Uterus (tissue), 4 donors: ENCODE results near the gene POU3F1. TPM values are rescaled to one million over a fixed set of nuclear protein-coding genes. Genes with fewer than 3 reads are reported as not detected.
A peak's percentile ranks its signal among the peaks of the same experiment; 100 is the strongest.

Source experiments
- DNase-seq, 2 donors: peaks; one replicate each; pipeline ENCODE4 v3.0.0-alpha.2; 2019 to 2020
- H3K27ac ChIP-seq, 2 donors: fragments of 200-600 bp; sonication (generic); 1 replicate in 1 of 2; 2 replicates in 1 of 2; pipeline ENCODE4 v1.5.1; 2016 to 2018
- H3K27me3 ChIP-seq, 2 donors: fragments of 200-600 bp; sonication (generic); one replicate each; pipeline ENCODE4 v1.5.1; 2018 to 2019; ENCODE audit warnings: control low read depth in 1 of 2
- H3K36me3 ChIP-seq, 2 donors: fragments of 200-600 bp; sonication (generic); one replicate each; pipeline ENCODE4 v1.5.1; 2019; ENCODE audit warnings: control low read depth in 1 of 2
- H3K4me1 ChIP-seq, 2 donors: fragments of 200-600 bp; sonication (generic); one replicate each; pipeline ENCODE4 v1.5.1; 2018 to 2019; ENCODE audit warnings: control low read depth in 1 of 2
- H3K4me3 ChIP-seq, 2 donors: fragments of 200-600 bp; sonication (generic); 1 replicate in 1 of 2; 2 replicates in 1 of 2; pipeline ENCODE4 v1.5.1; 2018 to 2019; ENCODE audit warnings: mild to moderate bottlenecking in 1 of 2
- H3K9me3 ChIP-seq, 2 donors: fragments of 200-600 bp; sonication (generic); one replicate each; pipeline ENCODE4 v1.5.1; 2019; ENCODE audit warnings: control low read depth in 1 of 2
- POLR2A ChIP-seq, 2 donors: fragments of 450-650 bp; IDR thresholded peaks; one replicate each; pipeline ENCODE4 v1.6.1; 2016; ENCODE audit warnings: antibody characterized with exemption in 2 of 2, mild to moderate bottlenecking in 1 of 2, moderate library complexity in 1 of 2
- intact Hi-C: fragments of 100-400 bp; cut with DNase I; formaldehyde crosslinking; loops from one replicate; pipeline ENCODE4 v1.15.1; 2023; ENCODE audit warnings: low total_unique reads
- total RNA-seq, 4 donors: library from RNA; depleted of rRNA in 3 of 4; stranded (reverse); fragments of >200 nt in 3 of 4; gene quantifications; one replicate each; pipeline versions ENCODE4 v1.1.0 to v1.2.4, GENCODE V29; 2014 to 2023
- TF ChIP-seq, protein P1 (sequence below), 4 experiments: fragments of 200-600 bp in 2 of 4; fragments of 450-650 bp in 2 of 4; sonication (generic) in 2 of 4; IDR thresholded peaks; one replicate each; pipeline ENCODE4 v1.5.1; 2016 to 2019; ENCODE audit warnings: antibody characterized with exemption in 4 of 4, mild to moderate bottlenecking in 2 of 4, moderate library complexity in 1 of 4
- donor health status: DM: yes; HTN: yes; CAD: no.

Gene POU3F1
- total RNA-seq, 4 donors from 2014 or later, result not detected

DNA sequence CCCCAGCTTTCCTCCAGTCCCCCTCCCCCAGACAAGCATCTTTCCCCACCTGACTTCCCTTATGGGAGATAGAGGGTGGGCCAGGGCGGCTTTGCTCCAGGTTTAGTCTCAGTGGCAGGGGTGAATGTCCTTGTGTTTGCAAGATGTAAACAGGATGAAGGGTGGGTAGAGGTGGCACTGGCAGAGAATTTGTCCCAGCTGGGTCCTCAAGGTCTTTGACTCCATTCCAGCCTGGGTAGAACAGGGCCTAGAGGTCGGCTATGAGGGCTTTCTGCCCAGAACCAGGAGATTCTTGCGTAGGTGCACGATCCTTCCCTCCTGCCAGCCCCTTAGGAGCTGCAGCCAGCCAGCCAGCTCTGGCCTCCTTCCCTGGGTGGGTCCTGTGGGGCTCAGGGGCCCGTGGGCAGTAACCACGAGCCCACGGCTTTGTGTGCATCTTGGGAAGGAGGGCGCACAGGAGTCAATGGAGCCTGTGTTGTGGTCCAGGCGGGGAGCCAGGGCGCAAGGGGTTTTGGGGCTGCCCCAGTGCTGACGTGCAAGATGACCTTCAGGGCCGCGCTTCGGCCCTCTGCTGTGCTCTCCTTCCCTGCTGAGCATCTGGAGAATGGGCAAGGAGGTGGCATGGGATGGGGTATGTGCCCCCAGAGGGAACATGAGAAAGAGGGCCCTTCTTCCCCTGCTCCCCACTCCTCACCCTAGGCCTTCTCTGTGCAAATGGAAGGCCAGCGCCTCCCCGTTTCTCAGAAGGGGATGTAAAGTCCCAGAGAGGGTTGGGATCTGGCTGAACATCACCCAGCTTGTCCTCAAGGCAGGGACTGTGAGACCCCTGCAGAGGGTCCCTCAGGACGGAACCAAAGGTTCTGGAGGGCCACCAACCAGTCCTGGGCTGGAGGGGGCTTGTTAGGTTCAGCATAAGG is 15.7 kb downstream of the POU3F1 start:
- Histone ChIP-seq H3K36me3 (no peaks in the 10 kb centered on the region), H3K27me3 (no peaks in the 10 kb centered on the region), H3K4me3 (no peak overlapping the region), H3K27ac (peak overlapping the region; percentile 52 to 78), H3K9me3 (no peaks in the 10 kb centered on the region), H3K4me1 (peaks cover 0 to 15% of the 10 kb centered on the region in 2 donors)
- DNase-seq, result no peak
- TF ChIP-seq, protein P1, sequence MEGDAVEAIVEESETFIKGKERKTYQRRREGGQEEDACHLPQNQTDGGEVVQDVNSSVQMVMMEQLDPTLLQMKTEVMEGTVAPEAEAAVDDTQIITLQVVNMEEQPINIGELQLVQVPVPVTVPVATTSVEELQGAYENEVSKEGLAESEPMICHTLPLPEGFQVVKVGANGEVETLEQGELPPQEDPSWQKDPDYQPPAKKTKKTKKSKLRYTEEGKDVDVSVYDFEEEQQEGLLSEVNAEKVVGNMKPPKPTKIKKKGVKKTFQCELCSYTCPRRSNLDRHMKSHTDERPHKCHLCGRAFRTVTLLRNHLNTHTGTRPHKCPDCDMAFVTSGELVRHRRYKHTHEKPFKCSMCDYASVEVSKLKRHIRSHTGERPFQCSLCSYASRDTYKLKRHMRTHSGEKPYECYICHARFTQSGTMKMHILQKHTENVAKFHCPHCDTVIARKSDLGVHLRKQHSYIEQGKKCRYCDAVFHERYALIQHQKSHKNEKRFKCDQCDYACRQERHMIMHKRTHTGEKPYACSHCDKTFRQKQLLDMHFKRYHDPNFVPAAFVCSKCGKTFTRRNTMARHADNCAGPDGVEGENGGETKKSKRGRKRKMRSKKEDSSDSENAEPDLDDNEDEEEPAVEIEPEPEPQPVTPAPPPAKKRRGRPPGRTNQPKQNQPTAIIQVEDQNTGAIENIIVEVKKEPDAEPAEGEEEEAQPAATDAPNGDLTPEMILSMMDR (IDR thresholded peaks at IDR 0.05), result no peak
- TF ChIP-seq POLR2A (IDR thresholded peaks at IDR 0.05), result no peak
- intact Hi-C loops, result no loop called here

DNA sequence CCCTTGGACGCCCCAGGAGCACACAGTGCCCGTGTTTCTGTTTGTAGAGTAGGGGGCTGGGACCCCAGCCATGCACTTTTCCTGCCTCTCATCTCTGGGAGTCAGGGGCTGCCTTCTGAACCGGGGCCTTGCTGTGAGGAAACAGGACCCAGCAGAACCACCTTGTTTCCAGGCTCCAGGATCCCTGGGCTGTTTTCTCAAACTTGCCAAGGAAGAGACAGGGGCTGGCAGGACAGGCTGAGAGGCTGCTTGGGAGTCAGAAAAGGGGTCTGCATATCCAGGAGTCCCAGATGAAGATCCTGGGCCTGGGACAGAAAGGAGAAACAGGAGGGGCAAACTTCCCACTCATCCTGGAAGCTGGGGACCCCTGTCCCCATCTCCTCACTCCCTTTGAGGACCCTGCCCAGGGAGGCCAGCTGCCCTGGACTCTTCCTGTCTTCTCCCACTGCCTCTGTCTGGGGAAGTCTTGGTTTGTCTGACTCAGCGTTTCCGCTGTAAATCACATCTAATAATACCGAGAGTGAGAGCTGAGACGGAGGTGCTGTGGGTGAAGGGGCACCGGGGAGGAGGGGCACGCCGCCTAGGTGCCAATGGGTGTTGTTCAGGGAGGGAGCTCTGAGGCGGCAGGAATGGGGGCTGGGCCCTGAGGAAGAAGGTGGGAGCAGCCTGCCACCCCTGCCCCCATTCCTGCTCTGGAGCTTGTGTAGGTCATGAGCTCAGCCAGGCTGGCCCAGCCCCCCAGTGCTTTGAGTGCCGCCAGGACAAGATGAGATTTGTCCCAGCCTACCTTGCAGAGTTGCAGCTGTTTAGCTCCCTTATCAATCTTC is 16.7 kb downstream of the POU3F1 start:
- Histone ChIP-seq H3K4me3 (no peak overlapping the region), H3K27ac (peak overlapping the region; percentile 52 to 78)
- no peak for TF ChIP-seq POLR2A (IDR thresholded peaks at IDR 0.05)
- TF ChIP-seq, protein P1 (IDR thresholded peaks at IDR 0.05), result no peak

DNA sequence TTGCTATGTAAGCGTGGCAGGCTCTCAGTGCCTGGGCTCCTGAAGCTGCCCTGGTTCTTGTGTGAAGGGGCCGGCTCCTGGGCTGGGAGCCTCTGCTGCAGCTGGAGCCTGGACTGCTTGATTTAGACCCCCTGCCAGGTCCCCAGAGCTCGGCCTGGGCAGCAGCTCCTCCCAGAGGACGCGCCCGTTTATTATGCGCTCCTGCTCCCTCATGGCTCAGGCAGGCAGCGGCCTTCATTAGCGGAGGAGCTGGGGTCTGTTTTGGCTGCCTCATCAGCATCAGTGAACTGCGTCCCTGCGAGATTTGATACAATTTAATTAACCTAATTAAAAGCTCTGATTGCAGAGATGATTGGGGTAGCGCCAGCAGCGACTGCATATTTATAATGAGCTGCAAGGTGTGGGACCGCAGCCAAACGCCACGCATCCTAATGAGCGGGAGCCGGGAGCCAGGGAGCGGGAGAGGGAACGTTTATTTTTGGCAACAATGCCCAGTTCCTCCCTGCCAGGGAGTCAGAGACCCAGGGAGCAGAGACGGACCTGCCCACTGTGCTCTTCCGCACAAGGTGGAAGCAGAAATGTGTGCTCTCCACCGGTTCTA is 17.4 kb downstream of the POU3F1 start:
- H3K9me3 ChIP-seq, result no peaks in the 10 kb centered on the region
- H3K27ac ChIP-seq, result peak overlapping the region; percentile 52 to 78
- intact Hi-C loops, result no loop called here
- no peaks in the 10 kb centered on the region for H3K36me3 ChIP-seq
- H3K4me3 ChIP-seq, result no peak overlapping the region
- TF ChIP-seq, protein P1 (IDR thresholded peaks at IDR 0.05), result peak in 1 of 4 experiments; percentile 20
- TF ChIP-seq POLR2A (IDR thresholded peaks at IDR 0.05), result no peak
- peak; percentile 47 to 48 for DNase-seq
- H3K27me3 ChIP-seq, result no peaks in the 10 kb centered on the region
- H3K4me1 ChIP-seq, result peaks cover 0 to 15% of the 10 kb centered on the region in 2 donors

More for the DNA sequence above, 16.7 kb downstream of the POU3F1 start:
- intact Hi-C loops, result no loop called here
- Histone ChIP-seq H3K9me3 (no peaks in the 10 kb centered on the region), H3K4me1 (peaks cover 0 to 15% of the 10 kb centered on the region in 2 donors), H3K27me3 (no peaks in the 10 kb centered on the region), H3K36me3 (no peaks in the 10 kb centered on the region)
- DNase-seq, result peak; percentile 42 to 59

DNA sequence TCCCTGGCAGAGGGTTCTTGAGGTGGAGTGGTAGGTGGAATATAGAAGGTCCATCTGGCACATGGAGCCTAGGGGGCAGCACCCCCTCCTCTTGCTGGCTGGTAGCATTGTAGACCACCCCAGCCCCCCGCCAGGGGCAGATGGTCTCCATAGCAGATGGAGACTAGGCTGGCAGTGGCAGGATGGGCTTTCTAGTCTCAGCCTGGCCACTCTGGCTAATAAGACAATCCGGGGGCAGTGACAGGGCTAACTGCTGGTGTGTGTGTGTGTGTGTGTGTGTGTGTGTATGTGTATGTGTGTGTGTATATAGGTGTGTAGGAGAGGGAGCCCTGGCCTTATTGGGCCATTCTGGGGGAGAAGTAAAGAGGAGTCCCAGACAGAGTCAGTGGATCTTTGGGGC is 17.9 kb downstream of the POU3F1 start:
- peaks cover 0 to 15% of the 10 kb centered on the region in 2 donors for H3K4me1 ChIP-seq
- no peaks in the 10 kb centered on the region for H3K9me3 ChIP-seq
- H3K27me3 ChIP-seq, result no peaks in the 10 kb centered on the region
- peak overlapping the region in 1 of 2 donors; percentile 78 for H3K27ac ChIP-seq
- TF ChIP-seq, protein P1 (IDR thresholded peaks at IDR 0.05), result no peak
- no peak for TF ChIP-seq POLR2A (IDR thresholded peaks at IDR 0.05)
- no peak for DNase-seq
- no peaks in the 10 kb centered on the region for H3K36me3 ChIP-seq
- H3K4me3 ChIP-seq, result no peak overlapping the region
- intact Hi-C loops, result no loop called here
